ENCODE data around the gene MTAP. TPM values are rescaled to one million over a fixed set of nuclear protein-coding genes. Genes with fewer than 3 reads are reported as not detected.

Gene MTAP
- total and polyA plus RNA-seq, 2 of the 13 experiments (the other 11 are each of a cell fraction or from before 2014, with no cell fraction given): 16.7 to 51.2 TPM

- FAIRE-seq: no peak
- no peak for DNase-seq (ENCODE audit: low spot score)
- intact Hi-C loops (cut with micrococcal nuclease; ENCODE audit: unreplicated experiment) (no loop called here), in situ Hi-C loops (cut with HindIII; ENCODE audit: extremely low pct_ligation_motif_present, low pct_unique_long_range_greater_than_20kb) (no loop called here)
- Histone ChIP-seq H3K4me3 (replicated peaks in 1 of 3; ENCODE audit: insufficient read depth in 1 of 3, low read depth in 2 of 3, low read length in 3 of 3) (no peak overlapping the region), H3K27ac (ENCODE audit: extremely low read length, insufficient read depth, low read length) (no peak overlapping the region), H3K4me2 (ENCODE audit: low read depth, low read length) (no peak overlapping the region), H3K4me1 (ENCODE audit: insufficient read depth, low read length) (peaks cover 12% of the 10 kb centered on the region), H3K27me3 (ENCODE audit: control insufficient read depth in 1 of 2, insufficient read depth in 2 of 2, low read length in 2 of 2) (peaks cover 5 to 25% of the 10 kb centered on the region in 2 experiments; a peak in 3 of 5 replicates), H2AFZ (ENCODE audit: low read length) (no peak overlapping the region), H4K20me1 (ENCODE audit: insufficient read depth, low read length) (no peaks in the 10 kb centered on the region), H3K9ac (ENCODE audit: insufficient read depth, low read depth, low read length) (no peak overlapping the region), H3K79me2 (ENCODE audit: insufficient read depth, low read length) (no peaks in the 10 kb centered on the region), H3K9me3 (ENCODE audit: low read length) (no peaks in the 10 kb centered on the region), H3K36me3 (replicated peaks in 1 of 2; ENCODE audit: control insufficient read depth in 1 of 2, insufficient read depth in 2 of 2, low read length in 2 of 2) (no peaks in the 10 kb centered on the region)
- no peak for TF ChIP-seq MAX (IDR thresholded peaks at IDR 0.05)
- TF ChIP-seq POLR2AphosphoS2 (IDR thresholded peaks at IDR 0.05; ENCODE audit: low read depth, low read length): no peak
- TF ChIP-seq, protein P1, sequence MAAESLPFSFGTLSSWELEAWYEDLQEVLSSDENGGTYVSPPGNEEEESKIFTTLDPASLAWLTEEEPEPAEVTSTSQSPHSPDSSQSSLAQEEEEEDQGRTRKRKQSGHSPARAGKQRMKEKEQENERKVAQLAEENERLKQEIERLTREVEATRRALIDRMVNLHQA (CRISPR knock-in tag; IDR thresholded peaks at IDR 0.05): no peak
- TF ChIP-seq POLR2AphosphoS5 (IDR thresholded peaks at IDR 0.05; ENCODE audit: low read depth, low read length): no peak
- TF ChIP-seq ZNF343 (CRISPR knock-in tag; IDR thresholded peaks at IDR 0.05): no peak
- TF ChIP-seq DNMT3B (CRISPR knock-in tag; conservative IDR thresholded peaks at IDR 0.05): no peak
- TF ChIP-seq ZNF781 (CRISPR knock-in tag; IDR thresholded peaks at IDR 0.05; ENCODE audit: borderline replicate concordance, not compliant biosample characterization): no peak
- no peak for TF ChIP-seq ZSCAN31 (CRISPR knock-in tag; IDR thresholded peaks at IDR 0.05; ENCODE audit: low read depth)
- no peak for TF ChIP-seq HBP1 (CRISPR knock-in tag; IDR thresholded peaks at IDR 0.05; ENCODE audit: low read depth)
- no peak for TF ChIP-seq ZNF142 (CRISPR knock-in tag; IDR thresholded peaks at IDR 0.05)
- TF ChIP-seq ZSCAN5A (CRISPR knock-in tag; IDR thresholded peaks at IDR 0.05; ENCODE audit: borderline replicate concordance): no peak
- TF ChIP-seq ZSCAN21 (CRISPR knock-in tag; IDR thresholded peaks at IDR 0.05; ENCODE audit: borderline replicate concordance): no peak
- TF ChIP-seq ZBTB37 (CRISPR knock-in tag; IDR thresholded peaks at IDR 0.05): no peak
- no peak for TF ChIP-seq ZNF264 (CRISPR knock-in tag; IDR thresholded peaks at IDR 0.05)
- ATAC-seq: no peak
- CTCF ChIA-PET (ENCODE audit: low intra/inter-chr PET ratio, low total read pairs): no interaction called here
- BruUV-seq (replicated peaks): no TSS peak
- 79% methylated on average over 10 of the region's 10 CpGs for WGBS (ENCODE audit: low lambda C conversion rate)
- POLR2A ChIA-PET: no interaction called here
Observed at GRCh38 chr9:21967702-21968101, 165.3 kb downstream of the MTAP start.
